ENCODE measurements around the gene BIRC5. TPM values are rescaled to one million over a fixed set of nuclear protein-coding genes. Genes with fewer than 3 reads are reported as not detected.
"Not testable (repeated sequence)": the region's sequence is repeated elsewhere in the genome, so short reads cannot be mapped to it uniquely, and the experiment has no call there.

The BIRC5 gene
- total RNA-seq, result 0.21 TPM

GRCh38 chr17:78214016-78214705, at the start of gene BIRC5:
BIRC5 (plus strand) TSS chr17:78214253; CDS start chr17:78214317, 64 bp downstream.
- peak within 1 kb of the TSS; percentile 35 for H3K4me3 ChIP-seq (ENCODE audit: low read length)

DNA sequence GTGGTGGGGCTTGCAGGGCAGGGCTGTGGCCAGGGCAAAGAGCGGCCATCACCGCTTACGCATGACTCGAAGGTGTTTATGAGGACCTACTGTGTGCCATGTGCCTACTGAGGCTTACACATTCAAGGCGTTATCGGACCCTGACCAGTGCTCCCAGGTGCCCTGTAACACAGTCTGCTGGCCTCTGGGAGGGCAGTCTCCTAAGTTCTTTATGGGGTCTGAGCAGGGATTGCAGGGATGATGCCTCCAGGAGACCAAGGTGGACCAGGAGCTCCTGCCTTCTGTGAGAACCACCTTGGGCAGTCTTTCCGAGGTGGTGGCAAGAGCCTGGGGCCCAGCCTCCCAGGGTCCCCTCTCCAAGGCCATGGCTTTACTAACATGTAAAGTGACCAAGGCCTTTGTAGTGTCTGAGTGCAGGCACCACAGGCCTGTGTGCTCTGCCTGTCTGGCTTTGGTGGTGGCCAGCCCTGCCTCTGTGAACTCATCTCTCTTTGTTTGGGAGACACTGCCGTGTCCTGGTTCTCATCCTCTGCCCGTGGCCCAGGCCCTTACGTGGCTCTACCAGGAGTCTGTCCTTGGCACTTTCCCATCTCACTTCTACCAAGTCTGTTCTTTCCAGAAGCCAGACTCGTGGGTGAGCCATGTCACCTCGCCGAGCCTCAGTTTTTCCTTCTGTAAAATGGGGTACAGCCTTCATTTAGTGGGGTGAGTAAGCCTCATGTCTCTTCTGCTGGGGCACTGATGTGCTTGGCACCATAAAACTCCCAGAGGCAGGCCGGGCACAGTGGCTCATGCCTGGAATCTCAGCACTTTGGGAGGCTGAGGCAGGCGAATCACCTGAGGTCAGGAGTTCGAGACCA, 49.1 kb upstream of the BIRC5 start:
- no peak overlapping the region for H3K4me3 ChIP-seq (ENCODE audit: low read length)
- H3K27me3 ChIP-seq (ENCODE audit: insufficient read depth, low read length), result no peaks in the 10 kb centered on the region

More at GRCh38 chr17:78214016-78214705, at the start of gene BIRC5:
- H3K9me3 ChIP-seq (ENCODE audit: low read depth, low read length), result no peaks in the 10 kb centered on the region
- peaks cover 8% of the 10 kb centered on the region for H3K4me1 ChIP-seq (ENCODE audit: insufficient read depth, low read length)
- no peaks in the 10 kb centered on the region for H3K27me3 ChIP-seq (ENCODE audit: insufficient read depth, low read length)

GRCh38 chr17:78166416-78166815, 47.6 kb upstream of the BIRC5 start:
- H3K9me3 ChIP-seq (ENCODE audit: low read depth, low read length), result no peaks in the 10 kb centered on the region
- no peaks in the 10 kb centered on the region for H3K27me3 ChIP-seq (ENCODE audit: insufficient read depth, low read length)
- H3K4me1 ChIP-seq (ENCODE audit: insufficient read depth, low read length), result peaks cover 29% of the 10 kb centered on the region
- no peak overlapping the region for H3K4me3 ChIP-seq (ENCODE audit: low read length)

More for the DNA sequence above, 49.1 kb upstream of the BIRC5 start:
- Histone ChIP-seq H3K4me1 (ENCODE audit: insufficient read depth, low read length) (peaks cover 17% of the 10 kb centered on the region), H3K9me3 (ENCODE audit: low read depth, low read length) (no peaks in the 10 kb centered on the region)

DNA sequence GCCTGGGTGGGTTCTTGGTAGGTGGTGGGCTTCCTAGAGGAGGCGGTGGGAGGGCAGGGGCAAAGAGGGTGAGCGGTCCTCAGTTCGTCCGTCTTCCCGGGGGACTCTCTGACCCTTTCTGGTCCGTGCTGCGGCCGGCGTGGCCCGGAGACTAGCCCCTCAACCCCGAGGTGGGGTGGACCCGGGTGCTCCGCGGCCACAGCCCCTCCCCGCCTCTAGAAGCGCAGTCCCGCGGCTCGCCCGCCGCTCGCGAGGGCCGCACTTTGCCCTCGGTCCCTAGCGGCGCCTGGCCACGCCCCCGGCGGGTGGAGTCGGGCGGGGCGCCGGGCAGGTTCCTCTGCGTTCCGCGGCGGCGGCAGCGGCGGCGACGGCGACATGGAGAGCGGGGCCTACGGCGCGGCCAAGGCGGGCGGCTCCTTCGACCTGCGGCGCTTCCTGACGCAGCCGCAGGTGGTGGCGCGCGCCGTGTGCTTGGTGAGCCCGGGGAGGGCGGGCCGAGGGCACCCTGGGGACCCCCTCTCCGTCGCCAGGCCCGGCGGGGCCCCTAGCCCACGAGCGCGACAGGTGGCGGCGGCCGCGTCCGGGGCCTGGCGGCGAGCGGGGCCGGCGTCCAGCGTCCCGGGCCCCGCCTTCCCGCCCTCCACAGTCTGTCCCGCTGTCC, 45.7 kb upstream of the BIRC5 start, which contains the start of gene SYNGR2:
SYNGR2 (plus strand) TSS at position 340 of the 661 bp plus-strand sequence; CDS start at position 376, 36 bp downstream.
- Histone ChIP-seq H3K4me1 (ENCODE audit: insufficient read depth, low read length) (peaks cover 48% of the 10 kb centered on the region), H3K9me3 (ENCODE audit: low read depth, low read length) (no peaks in the 10 kb centered on the region), H3K4me3 (ENCODE audit: low read length) (peak within 1 kb of the TSS; percentile 59), H3K27me3 (ENCODE audit: insufficient read depth, low read length) (no peaks in the 10 kb centered on the region)

DNA sequence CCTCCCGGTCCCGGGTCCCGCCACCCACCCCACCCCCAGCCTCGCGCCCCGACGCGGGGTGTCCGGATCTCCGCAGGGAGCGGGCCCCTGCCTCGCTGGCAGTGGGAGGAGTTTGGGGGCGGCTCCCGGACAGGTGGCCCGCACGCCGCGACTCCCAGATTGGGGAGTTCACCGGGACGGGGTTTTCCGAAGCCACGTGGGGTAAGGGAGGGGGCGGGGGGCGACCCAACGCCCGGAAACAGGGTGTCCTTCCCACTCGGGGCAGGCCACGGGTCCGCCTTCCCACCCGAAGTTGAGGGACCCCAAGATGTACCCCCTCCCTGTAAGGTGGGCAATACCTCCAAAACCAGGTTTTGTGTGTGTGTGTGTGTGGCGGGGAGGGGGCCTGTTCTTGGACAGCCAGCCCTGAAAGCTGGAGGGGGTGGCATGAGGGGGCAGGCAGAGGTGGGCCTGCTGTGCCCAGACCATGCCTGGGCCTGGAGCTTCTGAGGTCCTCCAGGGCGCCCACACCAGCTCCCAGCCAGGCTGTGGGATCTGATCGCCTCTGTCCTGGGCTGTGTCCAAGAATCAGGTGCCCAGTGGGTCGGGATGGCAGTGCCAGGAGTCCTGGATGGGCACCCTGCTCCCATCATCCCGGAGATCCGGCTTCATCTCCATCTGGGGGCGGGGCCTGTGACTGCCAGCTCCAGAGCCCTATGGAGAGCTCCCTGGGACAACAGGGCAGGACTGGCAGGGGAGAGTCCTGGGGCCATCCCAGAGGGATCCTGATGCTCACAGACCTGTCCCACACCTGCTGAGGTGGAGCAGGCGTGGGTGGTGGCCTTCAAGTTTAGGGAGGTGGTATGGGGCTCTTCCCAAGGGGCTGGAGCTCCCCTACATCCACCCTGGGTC, 44.9 kb upstream of the BIRC5 start:
- Histone ChIP-seq H3K27me3 (ENCODE audit: insufficient read depth, low read length) (no peaks in the 10 kb centered on the region), H3K4me1 (ENCODE audit: insufficient read depth, low read length) (peaks cover 56% of the 10 kb centered on the region), H3K9me3 (ENCODE audit: low read depth, low read length) (no peaks in the 10 kb centered on the region), H3K4me3 (ENCODE audit: low read length) (peak overlapping the region; percentile 59)

- no peaks in the 10 kb centered on the region for H3K27me3 ChIP-seq (ENCODE audit: insufficient read depth, low read length)
- H3K4me1 ChIP-seq (ENCODE audit: insufficient read depth, low read length), result peaks cover 74% of the 10 kb centered on the region
- H3K9me3 ChIP-seq (ENCODE audit: low read depth, low read length), result no peaks in the 10 kb centered on the region
- no peak overlapping the region for H3K4me3 ChIP-seq (ENCODE audit: low read length)
Observed at GRCh38 chr17:78170692-78171590, 43.1 kb upstream of the BIRC5 start.

- not testable (repeated sequence) for H3K4me3 ChIP-seq (ENCODE audit: low read length); H3K9me3 ChIP-seq (ENCODE audit: low read depth, low read length); H3K27me3 ChIP-seq (ENCODE audit: insufficient read depth, low read length)
- peaks cover 82% of the 10 kb centered on the region for H3K4me1 ChIP-seq (ENCODE audit: insufficient read depth, low read length)
Observed at GRCh38 chr17:78171591-78172248, 42.3 kb upstream of the BIRC5 start.

DNA sequence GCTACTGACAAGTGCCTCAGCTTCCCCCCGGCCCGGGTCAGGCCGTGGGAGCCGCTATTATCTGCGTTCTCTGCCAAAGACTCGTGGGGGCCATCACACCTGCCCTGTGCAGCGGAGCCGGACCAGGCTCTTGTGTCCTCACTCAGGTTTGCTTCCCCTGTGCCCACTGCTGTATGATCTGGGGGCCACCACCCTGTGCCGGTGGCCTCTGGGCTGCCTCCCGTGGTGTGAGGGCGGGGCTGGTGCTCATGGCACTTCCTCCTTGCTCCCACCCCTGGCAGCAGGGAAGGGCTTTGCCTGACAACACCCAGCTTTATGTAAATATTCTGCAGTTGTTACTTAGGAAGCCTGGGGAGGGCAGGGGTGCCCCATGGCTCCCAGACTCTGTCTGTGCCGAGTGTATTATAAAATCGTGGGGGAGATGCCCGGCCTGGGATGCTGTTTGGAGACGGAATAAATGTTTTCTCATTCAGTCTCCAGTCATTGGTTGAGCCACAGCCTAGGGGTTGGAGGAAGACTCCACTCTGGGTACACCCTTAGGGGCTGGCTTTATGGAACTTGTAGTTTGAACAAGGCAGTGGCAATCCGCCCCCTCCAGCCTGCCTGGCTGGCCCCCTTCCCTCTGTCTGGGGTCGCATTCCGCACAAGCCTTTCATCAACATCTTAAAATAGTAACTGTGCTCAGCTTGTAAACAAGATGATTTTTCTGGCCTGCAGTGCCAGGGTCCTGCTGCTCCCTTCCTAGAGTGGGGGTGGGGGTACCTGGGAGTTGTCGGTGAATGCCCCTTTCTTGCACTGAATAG, 41.6 kb upstream of the BIRC5 start:
- H3K4me1 ChIP-seq (ENCODE audit: insufficient read depth, low read length), result peaks cover 86% of the 10 kb centered on the region
- H3K4me3 ChIP-seq (ENCODE audit: low read length), result no peak overlapping the region

GRCh38 chr17:78173097-78173715, 40.8 kb upstream of the BIRC5 start:
- H3K4me3 ChIP-seq (ENCODE audit: low read length), result no peak overlapping the region
- no peaks in the 10 kb centered on the region for H3K9me3 ChIP-seq (ENCODE audit: low read depth, low read length)
- H3K4me1 ChIP-seq (ENCODE audit: insufficient read depth, low read length), result peaks cover 81% of the 10 kb centered on the region
- no peaks in the 10 kb centered on the region for H3K27me3 ChIP-seq (ENCODE audit: insufficient read depth, low read length)

More for the DNA sequence above, 41.6 kb upstream of the BIRC5 start:
- Histone ChIP-seq H3K9me3 (ENCODE audit: low read depth, low read length) (no peaks in the 10 kb centered on the region), H3K27me3 (ENCODE audit: insufficient read depth, low read length) (no peaks in the 10 kb centered on the region)

- Histone ChIP-seq H3K4me1 (ENCODE audit: insufficient read depth, low read length) (peaks cover 82% of the 10 kb centered on the region), H3K4me3 (ENCODE audit: low read length) (no peak overlapping the region), H3K9me3 (ENCODE audit: low read depth, low read length) (no peaks in the 10 kb centered on the region), H3K27me3 (ENCODE audit: insufficient read depth, low read length) (no peaks in the 10 kb centered on the region)
Observed at GRCh38 chr17:78174346-78174869, 39.6 kb upstream of the BIRC5 start.

- H3K4me3 ChIP-seq (ENCODE audit: low read length), result no peak overlapping the region
- H3K27me3 ChIP-seq (ENCODE audit: insufficient read depth, low read length), result no peaks in the 10 kb centered on the region
- no peaks in the 10 kb centered on the region for H3K9me3 ChIP-seq (ENCODE audit: low read depth, low read length)
- H3K4me1 ChIP-seq (ENCODE audit: insufficient read depth, low read length), result peaks cover 82% of the 10 kb centered on the region
Observed at GRCh38 chr17:78174870-78175642, 39.0 kb upstream of the BIRC5 start.
